Activated CD4-positive, CD25-positive, alpha-beta regulatory T cell treated with anti-CD3 and anti-CD28 coated beads, Interleukin-2, amount 50 U/mL, for 72 hours (primary cell): ENCODE data around the gene NEK10.
A peak's percentile ranks its signal among the peaks of the same experiment; 100 is the strongest.

Experiments
- DNase-seq: peaks from one replicate; pipeline ENCODE4 v3.0.0; 2021

Gene NEK10

DNA sequence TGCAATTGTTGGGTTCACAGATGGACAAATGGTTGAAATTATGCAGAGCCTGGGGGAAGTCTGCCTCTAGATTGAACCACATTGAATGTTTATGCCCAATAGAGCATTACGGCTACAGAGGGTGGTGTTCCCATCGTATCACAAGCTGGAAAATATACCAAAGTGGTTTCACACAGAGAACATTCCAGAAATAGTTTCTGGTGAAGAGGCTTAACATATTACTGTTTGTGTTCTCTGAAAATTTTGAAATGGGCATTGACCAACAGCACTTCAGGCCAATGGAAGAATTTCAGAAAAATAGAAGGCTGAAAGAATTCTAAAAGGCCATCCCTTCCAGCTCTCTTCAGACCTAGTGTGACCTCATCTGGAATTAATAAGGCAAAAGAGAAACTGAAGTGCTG, 203.9 kb downstream of the NEK10 start:
- DNase-seq: no peak

DNA sequence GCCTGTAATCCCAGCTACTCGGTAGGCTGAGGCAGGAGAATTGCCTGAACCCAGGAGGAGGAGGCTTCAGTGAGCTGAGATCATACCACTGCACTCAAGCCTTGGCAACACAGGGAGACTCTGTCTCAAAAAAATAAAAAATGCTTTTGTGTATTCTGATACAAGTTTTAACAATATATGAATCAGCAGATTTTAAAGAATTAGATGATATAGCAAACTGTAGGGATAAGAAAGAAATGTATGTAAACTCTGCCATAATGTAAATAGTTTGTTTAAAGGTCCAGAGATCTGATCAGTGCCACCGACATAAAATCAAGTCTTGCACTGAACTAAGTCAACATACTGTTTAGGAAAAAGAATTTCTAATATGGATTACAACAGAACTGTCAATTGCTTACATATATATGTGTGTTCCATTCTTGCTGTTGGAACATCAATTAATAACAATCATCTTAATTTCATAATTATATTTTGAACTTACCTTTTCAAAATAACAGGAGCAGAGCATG, 208.3 kb downstream of the NEK10 start:
- no peak for DNase-seq

DNA sequence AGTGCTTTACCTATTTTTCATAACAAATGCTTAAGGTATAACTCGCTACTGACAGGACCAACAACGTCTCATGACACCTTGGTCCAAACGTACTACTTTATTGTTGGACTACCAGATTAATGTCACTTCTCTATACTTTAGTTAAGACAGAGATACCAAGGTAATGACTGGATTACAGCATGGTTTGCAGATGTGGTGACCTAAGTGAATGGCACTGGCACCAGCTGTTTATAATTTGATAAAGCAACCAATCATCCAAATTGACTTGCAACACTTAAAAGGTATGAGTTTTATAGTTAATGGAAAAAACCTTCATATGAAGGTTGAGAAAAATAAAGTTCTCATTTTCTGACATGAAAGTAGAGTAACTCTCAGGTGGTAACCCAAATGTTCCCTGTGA, 209.0 kb downstream of the NEK10 start:
- no peak for DNase-seq

DNA sequence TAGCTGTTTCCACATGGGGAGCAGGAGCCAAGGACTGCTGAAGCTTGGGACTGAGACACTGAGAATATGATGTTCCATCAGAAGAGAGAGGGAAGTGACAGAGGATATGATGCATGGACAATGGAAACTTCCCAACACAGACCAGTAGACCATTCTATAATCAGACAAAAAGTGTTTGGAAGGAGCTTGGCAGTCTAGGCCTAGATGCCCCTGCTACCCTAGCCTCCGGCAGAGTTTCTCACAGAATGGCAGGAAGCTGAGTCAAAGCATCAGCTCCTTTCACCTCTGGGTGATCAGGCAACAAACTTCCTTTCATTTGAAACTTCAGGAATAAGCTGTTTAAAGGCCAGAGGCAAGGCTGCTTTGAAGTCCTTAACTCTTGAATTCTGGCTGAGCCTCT, 222.0 kb downstream of the NEK10 start:
- no peak for DNase-seq

DNA sequence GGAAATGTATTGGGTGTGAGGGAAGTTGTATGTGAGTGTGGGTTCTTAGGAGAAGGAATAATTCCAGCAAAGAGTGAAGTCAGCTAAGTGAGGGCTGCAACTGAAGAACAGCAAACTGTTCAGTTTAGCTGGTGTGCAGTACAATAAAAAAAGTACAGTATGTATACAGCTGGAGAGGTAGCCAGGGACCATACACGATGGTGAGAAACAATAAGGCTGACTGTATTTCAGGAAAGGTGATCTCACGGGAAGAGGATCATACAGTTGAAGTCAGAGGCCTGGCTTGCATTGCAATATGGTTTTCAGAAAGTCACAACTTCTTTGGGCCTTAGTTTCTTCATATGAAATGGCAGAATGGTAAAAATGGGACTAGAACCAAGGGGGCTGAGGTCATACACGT, 222.4 kb downstream of the NEK10 start:
- no peak for DNase-seq

DNA sequence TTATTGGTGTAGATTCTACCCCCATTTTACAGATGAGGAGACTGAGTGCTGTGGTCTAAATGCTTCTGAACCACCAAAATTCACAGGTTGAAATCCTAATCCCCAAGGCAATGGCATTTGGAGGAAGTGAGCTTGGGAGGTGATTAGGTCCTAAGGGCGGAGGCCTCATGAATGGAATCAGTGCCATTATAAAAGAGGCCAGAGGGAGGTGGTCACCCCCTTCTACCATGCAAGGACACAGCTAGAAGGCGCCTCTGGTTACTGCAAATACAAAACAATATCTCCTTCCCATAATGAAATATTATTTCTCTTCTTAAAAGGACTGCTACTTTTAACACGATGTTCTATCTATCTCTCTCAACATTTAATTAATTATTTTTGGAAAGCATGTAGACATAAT, 223.5 kb downstream of the NEK10 start:
- DNase-seq: no peak

DNA sequence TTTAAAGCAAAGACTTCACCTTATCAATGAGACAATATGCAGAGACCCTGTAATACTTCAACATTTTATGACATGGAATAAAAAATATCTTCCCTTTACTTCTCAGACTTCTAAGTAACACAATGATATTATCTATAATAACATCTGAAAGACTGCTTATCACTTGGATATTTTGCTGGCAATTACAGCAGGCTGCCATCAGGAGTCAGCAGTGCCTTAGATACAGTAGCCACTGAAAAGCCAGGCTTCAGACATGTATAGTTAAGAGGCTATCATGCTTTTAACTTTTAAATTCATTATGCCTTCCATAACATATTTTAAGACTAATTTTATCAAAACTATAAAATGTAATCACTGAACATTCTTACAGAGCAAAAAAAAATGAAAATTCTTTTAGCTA, 227.5 kb downstream of the NEK10 start:
- no peak for DNase-seq

DNA sequence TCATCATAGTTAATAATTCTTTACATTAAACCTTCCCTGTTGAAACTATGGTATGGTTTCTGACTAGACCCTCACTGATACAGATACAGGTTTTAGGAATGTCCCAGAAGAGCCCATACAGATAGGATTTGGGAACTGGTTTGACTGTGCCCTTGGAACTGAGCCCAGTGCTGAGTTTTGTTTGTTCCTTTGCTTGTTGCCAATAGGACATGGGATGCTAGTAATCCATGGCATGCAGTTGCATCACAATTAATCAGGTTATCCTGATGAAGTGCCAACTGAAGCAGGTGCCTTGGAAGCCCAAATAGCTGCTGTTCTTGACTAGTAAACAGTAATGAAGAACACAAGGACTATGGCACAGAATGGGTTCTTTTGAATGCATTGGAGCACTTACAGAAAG, 230.6 kb downstream of the NEK10 start:
- no peak for DNase-seq

DNA sequence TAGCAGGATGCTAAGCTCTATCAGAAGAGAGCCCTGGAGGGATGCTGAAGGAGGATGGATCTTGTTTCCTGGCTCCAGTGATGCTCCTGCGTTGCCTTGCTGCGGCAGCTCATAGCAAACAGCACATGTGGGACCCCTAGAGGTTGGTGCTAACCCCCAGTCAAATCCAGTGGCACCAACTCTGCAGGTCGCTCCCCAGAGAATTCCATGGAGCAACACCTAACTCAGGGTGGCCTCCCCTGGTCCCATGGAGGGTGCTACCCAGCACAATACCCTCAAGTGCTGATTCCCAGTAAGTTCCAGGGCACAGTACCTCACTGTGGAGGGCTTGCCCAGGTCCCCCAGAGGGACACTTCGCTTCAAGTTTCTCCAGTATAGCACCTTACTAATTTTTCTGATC, 231.2 kb downstream of the NEK10 start:
- no peak for DNase-seq

DNA sequence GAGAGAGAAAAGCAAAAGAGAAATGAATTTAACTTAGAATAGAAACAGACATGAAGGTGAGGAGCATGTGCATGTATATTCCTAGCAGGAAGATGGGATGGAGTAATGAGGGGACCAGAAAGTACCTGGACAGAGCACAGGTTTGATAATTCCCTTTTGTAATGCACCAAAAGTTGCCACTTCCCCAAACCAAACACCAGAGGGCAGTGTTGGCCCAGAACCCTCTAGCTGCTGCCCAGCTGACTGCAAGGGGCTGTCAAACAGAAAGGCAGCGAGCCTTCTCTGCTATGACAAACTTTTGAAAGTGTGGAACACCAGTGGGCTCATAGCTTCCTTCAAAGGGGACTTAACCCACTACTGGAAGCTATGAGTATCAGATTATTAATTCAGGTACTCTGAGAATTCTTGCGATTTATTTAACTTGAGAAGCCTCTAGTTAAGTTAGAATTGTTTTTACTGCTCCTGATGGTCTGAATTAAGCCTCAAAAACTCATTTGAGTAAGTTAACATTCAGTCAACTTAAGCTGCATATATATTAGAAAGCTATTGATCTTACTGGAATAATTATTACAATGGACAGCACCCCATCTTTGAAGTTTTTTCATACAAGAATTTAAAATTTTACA, 234.9 kb downstream of the NEK10 start:
- DNase-seq: peak; percentile 50

DNA sequence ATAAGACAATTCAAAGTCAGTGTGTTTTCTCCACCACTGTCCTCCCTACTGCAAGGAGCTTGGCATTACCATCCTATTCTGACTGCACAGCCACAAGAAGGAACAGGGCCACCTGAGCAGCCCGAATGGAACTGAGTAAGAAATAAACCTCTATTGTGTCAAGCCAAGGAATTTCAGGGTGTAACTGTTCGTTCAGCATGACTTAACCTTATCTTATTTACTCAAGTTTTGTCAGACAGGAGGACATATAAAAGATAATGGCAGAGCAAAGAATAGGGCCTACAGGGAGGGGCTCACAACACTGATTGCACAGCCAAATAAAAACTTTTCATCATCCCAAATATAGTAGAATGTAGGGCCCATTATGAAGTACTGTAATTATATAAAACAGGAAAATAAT, 236.1 kb downstream of the NEK10 start:
- DNase-seq: no peak

DNA sequence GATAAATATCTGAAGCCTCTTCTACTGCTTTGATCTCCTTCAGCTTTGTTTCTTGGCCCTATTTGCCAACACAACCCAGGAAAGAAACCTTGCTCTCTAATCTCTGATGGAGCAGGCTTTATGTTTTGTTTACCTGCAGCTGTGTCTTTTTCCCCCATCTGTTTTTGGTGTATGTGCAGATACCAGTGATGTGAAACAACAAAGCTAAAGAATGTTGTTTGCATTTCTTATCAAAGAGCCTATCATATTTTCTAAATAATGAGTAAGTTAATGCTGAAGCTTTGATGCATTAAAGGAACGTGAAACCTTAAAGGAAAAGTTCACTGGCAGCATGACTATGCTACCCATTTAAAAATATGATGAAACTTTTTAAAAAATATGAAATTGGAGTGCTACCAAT, 238.4 kb downstream of the NEK10 start:
- no peak for DNase-seq

DNA sequence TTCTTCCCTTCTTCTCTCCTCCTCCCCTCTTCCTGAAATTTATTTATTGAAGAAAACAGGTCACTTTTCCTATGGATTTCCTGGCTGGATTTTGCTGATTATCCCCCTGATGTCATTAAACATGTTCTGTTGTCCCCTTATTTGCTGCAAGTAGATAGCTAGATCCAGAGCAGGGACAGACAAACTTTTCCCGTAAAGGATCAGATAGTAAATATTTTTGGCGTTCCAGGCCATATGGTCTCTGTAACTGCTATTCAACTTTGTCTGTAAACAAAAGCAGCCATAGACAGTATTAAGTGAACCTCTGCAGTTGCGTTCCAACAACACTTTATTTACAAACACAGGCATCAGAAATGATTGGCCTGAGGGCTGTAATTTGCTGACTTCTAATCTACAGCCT, 241.3 kb downstream of the NEK10 start:
- no peak for DNase-seq

DNA sequence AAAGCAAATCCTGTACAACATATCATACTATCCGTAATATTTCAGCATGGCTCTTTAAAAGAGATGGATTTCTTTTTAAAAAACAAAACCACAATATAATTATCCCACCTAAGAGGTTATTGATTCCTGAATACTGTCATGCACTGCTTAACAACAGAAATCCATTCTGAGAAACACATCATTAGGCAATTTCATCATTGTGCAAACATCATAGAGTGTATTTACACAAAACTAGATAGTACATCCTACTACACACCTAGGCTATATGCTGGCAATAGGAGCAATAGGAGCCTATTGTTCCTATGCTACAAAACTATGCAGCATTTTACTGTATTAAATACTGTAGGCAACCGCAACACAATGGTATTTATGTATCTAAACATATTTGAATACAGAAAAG, 242.0 kb downstream of the NEK10 start:
- no peak for DNase-seq

DNA sequence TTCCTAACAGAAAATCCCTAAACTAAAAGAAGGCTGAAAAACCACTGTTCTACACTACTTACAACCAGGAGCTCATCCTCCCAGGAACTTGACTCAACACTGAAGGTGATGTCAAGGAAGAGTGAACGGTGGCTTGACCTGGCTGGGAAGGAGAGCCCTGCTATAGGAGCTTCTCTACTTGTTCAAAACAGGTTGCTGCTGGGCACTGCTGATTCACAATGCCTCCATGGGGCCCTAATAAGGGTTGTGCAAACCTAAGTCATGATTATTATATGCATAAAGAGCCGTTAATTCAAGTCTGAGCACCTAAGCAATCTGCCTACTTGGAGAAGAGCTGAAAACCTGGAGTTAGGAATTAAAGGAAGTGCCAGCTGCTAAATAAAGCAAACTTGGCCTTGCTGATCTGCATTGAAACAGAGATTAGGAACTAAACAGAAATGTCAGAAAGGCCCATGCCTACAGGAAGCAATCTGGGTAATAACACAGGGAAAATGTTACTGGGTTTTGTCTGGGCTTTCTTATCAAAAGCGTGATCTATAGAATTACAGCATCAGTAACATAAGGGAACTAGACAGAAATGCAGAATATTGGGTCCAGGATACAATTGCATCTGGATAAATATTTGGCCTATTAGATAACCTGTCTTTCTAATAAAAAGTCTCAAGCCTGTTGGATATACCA, 243.2 kb downstream of the NEK10 start:
- no peak for DNase-seq

DNA sequence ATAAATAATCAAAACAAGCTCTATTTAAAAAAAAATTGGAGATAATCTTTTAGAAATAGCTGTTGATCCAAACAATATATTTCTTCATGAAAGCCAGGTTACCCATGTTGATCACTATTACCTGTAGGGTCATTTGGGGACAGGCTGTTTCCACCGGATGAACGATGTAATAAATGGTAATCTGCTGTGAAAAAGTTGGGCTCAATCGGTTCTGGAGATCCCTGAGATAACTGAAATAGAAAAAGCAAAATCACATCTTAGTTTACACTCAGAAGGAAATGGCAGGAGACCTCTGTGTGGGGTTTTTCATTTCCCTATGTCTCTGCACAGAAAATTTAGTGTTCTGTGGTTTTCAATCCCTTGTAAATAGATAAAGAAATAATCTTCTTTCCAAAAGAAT, 249.5 kb downstream of the NEK10 start:
- no peak for DNase-seq

DNA sequence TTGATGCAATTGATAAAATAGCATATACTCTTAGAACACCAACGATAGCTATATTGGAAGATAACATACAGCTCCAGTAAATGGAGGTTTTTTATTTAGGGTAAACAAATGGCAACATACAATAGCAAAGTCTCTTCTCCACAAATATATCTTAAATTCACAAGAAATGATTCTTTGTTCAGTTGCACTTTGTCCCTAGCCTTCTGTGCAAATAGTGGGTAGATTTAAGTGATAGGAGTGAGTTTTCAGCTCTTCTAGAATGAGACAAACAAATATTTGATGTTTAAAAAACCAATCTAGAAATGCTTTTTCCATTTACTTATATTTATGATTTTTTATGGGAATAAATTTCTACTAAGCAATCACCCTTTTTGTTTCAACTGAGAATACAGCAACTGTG, 253.8 kb downstream of the NEK10 start:
- DNase-seq: no peak

DNA sequence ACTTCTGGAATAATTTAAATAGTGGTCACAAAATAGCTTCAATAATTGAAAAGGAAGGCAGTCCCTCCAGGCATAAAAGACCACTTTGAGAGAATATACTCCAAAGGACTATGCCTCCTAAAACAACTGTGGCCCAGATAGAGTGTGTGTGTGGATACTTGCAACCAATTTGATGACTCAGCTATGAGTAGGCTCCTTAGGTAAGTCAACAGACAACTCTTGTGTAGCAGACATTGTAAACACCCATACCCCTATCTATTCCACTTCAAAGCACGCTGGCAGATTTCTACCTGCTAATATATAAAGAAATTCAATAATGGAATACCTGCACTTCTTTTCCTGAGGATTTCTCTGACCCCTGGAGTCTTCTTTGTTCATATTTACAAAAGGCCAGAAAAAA, 254.5 kb downstream of the NEK10 start:
- no peak for DNase-seq

DNA sequence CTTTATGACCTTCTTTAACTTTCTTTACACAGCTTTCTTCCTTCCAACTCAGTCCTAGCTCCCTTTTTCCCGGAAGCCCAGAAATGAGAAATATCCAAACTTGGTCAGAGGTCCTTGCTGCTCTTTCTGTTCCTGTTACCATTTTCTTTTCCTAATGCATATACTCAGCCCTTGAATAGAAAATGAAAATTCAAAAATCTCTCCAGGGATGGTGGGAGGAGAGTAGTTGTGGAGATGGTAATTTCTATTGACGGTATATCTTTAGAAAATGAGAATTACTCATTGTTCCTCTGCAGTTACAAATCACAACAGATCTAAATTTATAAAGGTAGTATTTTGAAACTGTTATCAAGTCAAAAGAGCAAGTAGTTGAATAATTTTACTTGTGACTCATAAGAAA, 255.1 kb downstream of the NEK10 start:
- no peak for DNase-seq

DNA sequence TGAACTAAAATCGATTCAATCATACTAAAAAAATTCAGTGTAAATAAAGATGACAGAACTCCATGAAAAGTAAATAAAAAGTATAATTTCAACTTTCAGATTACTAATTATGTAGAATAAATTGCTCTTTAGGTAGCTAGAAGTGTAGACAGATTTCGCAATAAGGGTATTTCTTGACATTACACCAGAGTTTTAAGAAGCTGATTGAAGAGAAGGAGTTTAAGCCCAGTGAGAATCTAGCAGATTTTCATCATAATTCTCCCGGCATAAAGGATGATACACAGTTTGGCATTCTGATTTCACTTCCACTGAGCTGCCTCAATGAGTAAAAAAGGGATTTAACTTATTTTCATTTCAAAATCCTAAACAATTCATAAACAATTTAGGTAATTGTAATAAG, 259.2 kb downstream of the NEK10 start:
- DNase-seq: no peak

DNA sequence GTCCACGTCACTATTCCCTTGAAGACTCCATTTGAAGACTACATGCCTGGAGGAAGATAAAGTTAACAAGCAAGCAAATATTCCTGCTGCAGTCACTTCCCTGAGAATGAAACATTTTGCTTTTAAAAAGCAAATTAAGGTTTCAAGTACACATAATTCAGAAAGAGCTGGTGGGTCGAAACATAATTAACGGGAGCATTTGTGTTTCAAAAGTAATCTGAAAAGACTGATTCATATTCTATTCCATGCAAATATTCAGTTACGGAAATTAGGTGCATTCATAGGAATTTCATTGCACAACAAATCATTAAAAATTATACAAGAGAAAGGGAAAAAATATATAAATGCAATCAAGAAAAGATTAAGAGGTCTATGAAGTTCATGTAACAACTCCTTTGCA, 260.9 kb downstream of the NEK10 start:
- no peak for DNase-seq

DNA sequence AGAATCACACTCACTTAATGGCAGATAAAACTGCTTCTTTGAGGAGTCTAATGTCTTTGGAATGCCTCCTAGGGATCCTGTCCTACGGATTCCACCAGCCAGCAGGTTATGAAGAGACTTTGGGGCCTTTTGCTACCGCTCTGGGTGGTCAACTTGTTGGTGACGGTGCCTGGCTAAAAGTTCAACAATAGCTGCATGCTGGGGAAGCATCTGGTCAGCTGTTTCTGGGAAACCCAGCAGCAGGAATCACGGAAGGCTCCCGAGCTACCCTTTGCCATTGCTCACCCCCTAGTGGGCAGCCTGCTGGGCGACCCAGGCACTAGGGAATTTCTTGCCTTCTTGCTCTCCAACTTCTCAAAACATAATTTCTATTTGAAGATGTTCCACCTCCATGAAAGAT, 263.3 kb downstream of the NEK10 start:
- no peak for DNase-seq

DNA sequence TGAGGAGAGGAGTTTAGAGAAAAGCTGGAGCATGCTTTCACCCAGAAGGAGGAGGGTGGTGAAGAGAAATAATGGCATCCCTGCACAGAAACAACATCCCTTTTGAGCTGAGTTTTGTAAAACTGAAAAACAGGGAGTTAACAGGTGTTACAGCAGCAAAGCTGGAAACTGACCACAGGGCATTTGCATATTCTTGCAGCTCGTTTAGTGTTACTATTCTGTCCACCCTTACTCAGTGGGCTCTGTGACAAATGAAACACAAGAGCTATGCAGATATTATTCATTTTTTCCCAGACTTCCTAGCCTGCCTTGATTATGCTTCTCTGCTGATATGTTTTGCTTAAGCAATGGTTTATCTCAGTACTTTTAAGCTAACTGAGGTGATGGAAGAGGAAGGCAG, 272.0 kb downstream of the NEK10 start:
- no peak for DNase-seq

DNA sequence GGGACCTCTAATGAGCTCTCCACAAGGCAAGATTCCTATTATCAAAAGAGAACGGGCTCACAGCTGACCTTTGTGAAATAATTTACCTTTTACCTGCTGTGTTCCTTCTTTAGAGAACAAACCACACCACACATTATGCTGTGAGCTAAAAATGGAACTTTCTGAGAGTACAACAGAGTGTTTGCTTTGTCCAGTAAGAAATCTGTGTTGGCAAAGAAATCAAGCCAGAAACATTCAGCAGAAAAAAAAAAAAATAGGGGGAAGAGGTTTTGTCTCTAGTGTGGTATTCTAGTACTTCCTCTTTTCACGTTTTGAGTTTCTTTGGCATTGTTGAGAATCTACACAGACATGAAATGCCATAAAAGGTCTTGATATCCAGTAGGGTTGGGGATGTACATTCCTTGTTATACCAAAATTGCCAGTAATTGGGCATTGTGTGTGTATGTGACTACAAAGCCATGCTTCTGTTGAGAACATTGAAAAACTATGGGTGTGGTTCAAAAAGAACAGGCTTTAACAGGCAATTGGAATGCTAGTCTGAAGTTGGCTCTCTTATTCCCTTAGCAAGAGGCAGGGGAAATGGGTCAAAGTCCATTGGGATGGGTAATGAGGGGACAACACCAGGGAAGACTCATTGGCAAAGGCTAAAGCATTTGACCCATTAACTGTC, 273.5 kb downstream of the NEK10 start:
- no peak for DNase-seq

DNA sequence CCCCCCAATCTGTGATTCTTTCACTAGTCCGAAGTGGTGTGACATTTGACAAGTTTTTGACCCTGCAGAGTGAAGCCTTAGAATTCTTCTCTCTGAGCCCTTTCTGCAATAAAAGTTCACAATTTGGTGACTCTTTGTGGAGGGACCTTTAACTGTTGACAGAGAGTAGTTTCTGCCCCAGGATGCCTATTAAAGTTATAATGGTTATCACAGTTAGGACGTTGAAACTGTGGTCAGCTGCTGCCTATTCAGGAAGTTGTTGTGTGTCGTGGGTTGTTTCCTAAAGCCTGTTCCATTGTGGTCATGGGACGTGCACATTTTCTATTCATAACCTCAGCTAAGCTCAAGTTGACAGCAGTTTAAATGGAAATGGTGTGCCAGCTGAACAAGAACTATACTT, 274.5 kb downstream of the NEK10 start:
- no peak for DNase-seq
